H1 (cell line): ENCODE measurements around the gene GSK3B.

ENCODE experiments used
- ATF2 ChIP-seq: IDR thresholded peaks from 2 replicates; pipeline ENCODE4 v1.6.1; 2012; ENCODE audit warnings: low read length, inconsistent platforms
- ATF3 ChIP-seq: IDR thresholded peaks from 2 replicates; pipeline ENCODE4 v1.6.1; 2011; ENCODE audit warnings: low read depth, mild to moderate bottlenecking, low read length; ENCODE audit not compliant: insufficient read depth
- CTCF ChIP-seq, 3 experiments: IDR thresholded peaks; 1 replicate in 2 of 3; 2 replicates in 1 of 3; pipeline versions ENCODE4 v1.5.1 to v1.6.1; 2011; ENCODE audit warnings: low read length in 3 of 3, mild to moderate bottlenecking in 3 of 3, inconsistent platforms in 2 of 3, low read depth in 1 of 3, moderate library complexity in 1 of 3; ENCODE audit not compliant: insufficient read depth in 1 of 3; ENCODE audit errors: control extremely low read depth in 1 of 3
- KDM5A ChIP-seq: fragments of 200-600 bp; IDR thresholded peaks from 2 replicates; pipeline ENCODE4 v1.7.1; 2012; ENCODE audit warnings: mild to moderate bottlenecking, low read length, inconsistent platforms, mixed read lengths
- PHF8 ChIP-seq: fragments of 200-600 bp; sonication (generic); conservative IDR thresholded peaks from 2 replicates; pipeline ENCODE4 v1.7.1; 2012; ENCODE audit warnings: low read depth, mild to moderate bottlenecking, inconsistent platforms, low read length, moderate library complexity
- POLR2A ChIP-seq, 2 experiments: IDR thresholded peaks; 1 replicate in 1 of 2; 2 replicates in 1 of 2; pipeline ENCODE4 v1.6.1; 2011; ENCODE audit warnings: low read depth in 2 of 2, low read length in 2 of 2, mild to moderate bottlenecking in 2 of 2; ENCODE audit errors: control extremely low read depth in 1 of 2
- SP2 ChIP-seq: IDR thresholded peaks from 2 replicates; pipeline ENCODE4 v1.6.1; 2012; ENCODE audit warnings: mild to moderate bottlenecking, low read length, inconsistent platforms
- TAF1 ChIP-seq: IDR thresholded peaks from 2 replicates; pipeline ENCODE4 v1.6.1; 2011; ENCODE audit warnings: mild to moderate bottlenecking, low read depth, low read length

GRCh38 chr3:120111898-120112297, 17.7 kb upstream of the GSK3B start:
- TF ChIP-seq SP2 = no peak
- no peak for TF ChIP-seq POLR2A (IDR thresholded peaks at IDR 0.05; ENCODE audit: control extremely low read depth in 1 of 2, low read depth in 2 of 2, low read length in 2 of 2)
- no peak for TF ChIP-seq ATF2
- no peak for TF ChIP-seq CTCF (IDR thresholded peaks at IDR 0.05; ENCODE audit: control extremely low read depth in 1 of 3, insufficient read depth in 1 of 3, low read depth in 1 of 3, low read length in 3 of 3)
- TF ChIP-seq ATF3 = no peak
- no peak for TF ChIP-seq TAF1
- no peak for TF ChIP-seq KDM5A
- no peak for TF ChIP-seq PHF8
